Parathyroid adenoma (tissue), 2 donors: ENCODE data around the gene AUTS2.

Source experiments
- H2AFZ ChIP-seq: fragments of 300-600 bp; sonication (generic); one replicate; pipeline ENCODE4 v1.7.0; 2017; ENCODE audit warnings: antibody characterized with exemption, mild to moderate bottlenecking
- H3K27ac ChIP-seq: fragments of 300-600 bp; sonication (generic); one replicate; pipeline ENCODE4 v1.7.0; 2017
- H3K27me3 ChIP-seq: fragments of 300-600 bp; sonication (generic); one replicate; pipeline ENCODE4 v1.7.0; 2017; ENCODE audit warnings: low read length; ENCODE audit not compliant: control insufficient read depth, insufficient read depth
- H3K36me3 ChIP-seq: fragments of 300-600 bp; sonication (generic); one replicate; pipeline ENCODE4 v1.7.0; 2017; ENCODE audit warnings: low read length; ENCODE audit not compliant: control insufficient read depth, insufficient read depth
- H3K4me1 ChIP-seq: fragments of 300-600 bp; sonication (generic); one replicate; pipeline ENCODE4 v1.7.0; 2017; ENCODE audit warnings: control low read depth
- H3K4me2 ChIP-seq: fragments of 300-600 bp; sonication (generic); one replicate; pipeline ENCODE4 v1.7.0; 2017; ENCODE audit warnings: low read length
- H3K4me3 ChIP-seq: fragments of 300-600 bp; sonication (generic); one replicate; pipeline ENCODE4 v1.7.0; 2017; ENCODE audit warnings: low read depth, low read length
- H3K79me2 ChIP-seq: fragments of 300-600 bp; sonication (generic); one replicate; pipeline ENCODE4 v1.7.0; 2017; ENCODE audit warnings: control low read depth
- H3K9ac ChIP-seq: fragments of 300-600 bp; sonication (generic); one replicate; pipeline ENCODE4 v1.7.0; 2017; ENCODE audit warnings: mild to moderate bottlenecking
- H3K9me3 ChIP-seq: fragments of 300-600 bp; sonication (generic); one replicate; pipeline ENCODE4 v1.7.0; 2017; ENCODE audit warnings: low read length; ENCODE audit not compliant: control insufficient read depth
- CTCF ChIP-seq: fragments of 300-600 bp; sonication (generic); IDR thresholded peaks from one replicate; pipeline ENCODE4 v1.7.0; 2017; ENCODE audit warnings: antibody characterized with exemption, mild to moderate bottlenecking
- donor health status: primary hyperparathyroidism.

Gene AUTS2

GRCh38 chr7:69736126-69736810 lies 138.0 kb downstream of the AUTS2 start:
- H3K4me1 ChIP-seq: no peaks in the 10 kb centered on the region

GRCh38 chr7:69738396-69738951 lies 140.2 kb downstream of the AUTS2 start:
- Histone ChIP-seq H3K27ac (no peak overlapping the region), H3K4me1 (no peaks in the 10 kb centered on the region)
- no peak for TF ChIP-seq CTCF

More at GRCh38 chr7:69736126-69736810, 138.0 kb downstream of the AUTS2 start:
- H3K9me3 ChIP-seq: no peaks in the 10 kb centered on the region
- no peaks in the 10 kb centered on the region for H3K79me2 ChIP-seq
- no peak overlapping the region for H2AFZ ChIP-seq
- H3K4me3 ChIP-seq: no peak overlapping the region
- TF ChIP-seq CTCF: no peak
- H3K27ac ChIP-seq: no peak overlapping the region
- H3K4me2 ChIP-seq: no peak overlapping the region
- H3K36me3 ChIP-seq: no peaks in the 10 kb centered on the region
- H3K27me3 ChIP-seq: no peaks in the 10 kb centered on the region
- H3K9ac ChIP-seq: no peak overlapping the region

GRCh38 chr7:69739190-69739589 lies 140.9 kb downstream of the AUTS2 start:
- TF ChIP-seq CTCF: no peak

More at GRCh38 chr7:69738396-69738951, 140.2 kb downstream of the AUTS2 start:
- no peak overlapping the region for H2AFZ ChIP-seq
- no peaks in the 10 kb centered on the region for H3K27me3 ChIP-seq
- no peaks in the 10 kb centered on the region for H3K36me3 ChIP-seq
- H3K79me2 ChIP-seq: no peaks in the 10 kb centered on the region
- no peak overlapping the region for H3K9ac ChIP-seq
- no peak overlapping the region for H3K4me2 ChIP-seq
- H3K4me3 ChIP-seq: no peak overlapping the region
- no peaks in the 10 kb centered on the region for H3K9me3 ChIP-seq

GRCh38 chr7:69739931-69740431 lies 141.7 kb downstream of the AUTS2 start:
- H3K79me2 ChIP-seq: no peaks in the 10 kb centered on the region
- TF ChIP-seq CTCF: no peak

More at GRCh38 chr7:69739190-69739589, 140.9 kb downstream of the AUTS2 start:
- H3K4me3 ChIP-seq: no peak overlapping the region
- H3K27ac ChIP-seq: no peak overlapping the region
- no peaks in the 10 kb centered on the region for H3K79me2 ChIP-seq
- no peak overlapping the region for H3K9ac ChIP-seq
- no peaks in the 10 kb centered on the region for H3K27me3 ChIP-seq
- no peak overlapping the region for H3K4me2 ChIP-seq
- H3K9me3 ChIP-seq: no peaks in the 10 kb centered on the region
- no peaks in the 10 kb centered on the region for H3K36me3 ChIP-seq
- no peaks in the 10 kb centered on the region for H3K4me1 ChIP-seq
- H2AFZ ChIP-seq: no peak overlapping the region

More at GRCh38 chr7:69739931-69740431, 141.7 kb downstream of the AUTS2 start:
- Histone ChIP-seq H3K9me3 (no peaks in the 10 kb centered on the region), H3K27me3 (no peaks in the 10 kb centered on the region), H2AFZ (peak overlapping the region; percentile 2), H3K4me1 (no peaks in the 10 kb centered on the region), H3K9ac (no peak overlapping the region), H3K36me3 (no peaks in the 10 kb centered on the region), H3K4me3 (no peak overlapping the region), H3K4me2 (peak overlapping the region; percentile 29), H3K27ac (no peak overlapping the region)
